NCI-H748 (cell line): ENCODE data around the gene ATP6V0A4.
"Not testable (repeated sequence)": the region's sequence is repeated elsewhere in the genome, so short reads cannot be mapped to it uniquely, and the experiment has no call there.

Experiments used
- DNase-seq: peaks from one replicate; lab custom pipeline; 2025; ENCODE audit not compliant: unreplicated experiment; lab: John Stamatoyannopoulos, UW

Gene ATP6V0A4

GRCh38 chr7:138705167-138705566 lies 92.8 kb downstream of the ATP6V0A4 start:
- no peak for DNase-seq

- DNase-seq = no peak
Measured at GRCh38 chr7:138701537-138701923, 96.5 kb downstream of the ATP6V0A4 start.

GRCh38 chr7:138700857-138701536 lies 97.0 kb downstream of the ATP6V0A4 start, which contains the start of gene SVOPL:
Gene SVOPL (minus strand): TSS chr7:138701362. CDS start chr7:138679045, 22,317 bp downstream.
- no peak for DNase-seq

GRCh38 chr7:138699661-138700060 lies 98.3 kb downstream of the ATP6V0A4 start:
- no peak for DNase-seq

GRCh38 chr7:138698281-138698680 lies 99.7 kb downstream of the ATP6V0A4 start:
- no peak for DNase-seq

- no peak for DNase-seq
Measured at GRCh38 chr7:138697535-138698182, 100.3 kb downstream of the ATP6V0A4 start.

GRCh38 chr7:138695776-138696175 lies 102.2 kb downstream of the ATP6V0A4 start:
- DNase-seq = not testable (repeated sequence)

- DNase-seq = no peak
Measured at GRCh38 chr7:138695106-138695505, 102.9 kb downstream of the ATP6V0A4 start.

GRCh38 chr7:138691178-138691577 lies 106.8 kb downstream of the ATP6V0A4 start:
- no peak for DNase-seq

- DNase-seq = no peak
Measured at GRCh38 chr7:138690495-138690894, 107.5 kb downstream of the ATP6V0A4 start.

- DNase-seq = not testable (repeated sequence)
Measured at GRCh38 chr7:138688037-138688436, 110.0 kb downstream of the ATP6V0A4 start.

- no peak for DNase-seq
Measured at GRCh38 chr7:138684340-138684739, 113.7 kb downstream of the ATP6V0A4 start.

GRCh38 chr7:138679793-138680192 lies 118.2 kb downstream of the ATP6V0A4 start:
- DNase-seq = no peak

GRCh38 chr7:138670594-138670993 lies 127.4 kb downstream of the ATP6V0A4 start:
- DNase-seq = no peak

- DNase-seq = no peak
Measured at GRCh38 chr7:138669364-138669763, 128.6 kb downstream of the ATP6V0A4 start.

- DNase-seq = no peak
Measured at GRCh38 chr7:138668946-138669345, 129.1 kb downstream of the ATP6V0A4 start.

- no peak for DNase-seq
Measured at GRCh38 chr7:138668229-138668596, 129.8 kb downstream of the ATP6V0A4 start.

GRCh38 chr7:138667535-138668228 lies 130.3 kb downstream of the ATP6V0A4 start:
- DNase-seq = no peak

GRCh38 chr7:138666385-138666784 lies 131.6 kb downstream of the ATP6V0A4 start:
- no peak for DNase-seq

GRCh38 chr7:138665669-138666140 lies 132.3 kb downstream of the ATP6V0A4 start:
- no peak for DNase-seq

GRCh38 chr7:138665249-138665648 lies 132.7 kb downstream of the ATP6V0A4 start:
- no peak for DNase-seq
